Gastroesophageal sphincter (tissue), 4 donors: ENCODE results near the gene TMEM255B. TPM values are rescaled to one million over a fixed set of nuclear protein-coding genes. Genes with fewer than 3 reads are reported as not detected.
A peak's percentile ranks its signal among the peaks of the same experiment; 100 is the strongest.

Experiments used
- ATAC-seq: fragments of 150-250 bp; one replicate; pipeline ENCODE4 v1.9.1; 2016; ENCODE audit warnings: mild to moderate bottlenecking, moderate library complexity
- H3K27ac ChIP-seq, 4 donors: fragments of 200-600 bp; sonication (generic) in 3 of 4; 1 replicate in 3 of 4; 2 replicates in 1 of 4; pipeline ENCODE4 v1.5.1; 2016 to 2019
- H3K27me3 ChIP-seq: fragments of 200-600 bp; sonication (generic); one replicate; pipeline ENCODE4 v1.5.1; 2019
- H3K36me3 ChIP-seq, 2 donors: fragments of 200-600 bp; sonication (generic); one replicate each; pipeline ENCODE4 v1.5.1; 2019; ENCODE audit warnings: control low read depth in 1 of 2
- H3K4me1 ChIP-seq, 3 donors: fragments of 200-600 bp; sonication (generic); 1 replicate in 2 of 3; 2 replicates in 1 of 3; pipeline ENCODE4 v1.5.1; 2016 to 2019; ENCODE audit warnings: control low read depth in 2 of 3
- H3K4me3 ChIP-seq, 2 donors: fragments of 200-600 bp; sonication (generic); one replicate each; pipeline ENCODE4 v1.5.1; 2019; ENCODE audit warnings: mild to moderate bottlenecking in 1 of 2, moderate library complexity in 1 of 2
- H3K9me3 ChIP-seq, 3 donors: fragments of 200-600 bp; sonication (generic); one replicate each; pipeline ENCODE4 v1.5.1; 2017 to 2019; ENCODE audit warnings: control low read depth in 2 of 3
- CTCF ChIP-seq, 4 experiments: fragments of 200-600 bp in 2 of 4; fragments of 450-650 bp in 2 of 4; sonication (generic) in 1 of 4; IDR thresholded peaks; one replicate each; pipeline ENCODE4 v1.5.1; 2017 to 2019; ENCODE audit warnings: antibody characterized with exemption in 4 of 4, mild to moderate bottlenecking in 2 of 4, moderate library complexity in 2 of 4
- EP300 ChIP-seq: sonication (generic); formaldehyde crosslinking; IDR thresholded peaks from one replicate; pipeline ENCODE4 v1.6.1; 2017; ENCODE audit warnings: antibody characterized with exemption, mild to moderate bottlenecking
- POLR2A ChIP-seq, 2 donors: fragments of 450-650 bp; IDR thresholded peaks; one replicate each; pipeline ENCODE4 v1.6.1; 2017; ENCODE audit warnings: antibody characterized with exemption in 2 of 2, mild to moderate bottlenecking in 2 of 2, moderate library complexity in 1 of 2
- POLR2AphosphoS5 ChIP-seq: sonication (generic); formaldehyde crosslinking; IDR thresholded peaks from one replicate; pipeline ENCODE4 v1.6.1; 2017; ENCODE audit warnings: antibody characterized with exemption
- WGBS, 2 donors: methylation state at CpG; one replicate each; pipeline ENCODE4 v1.1.5; 2018; ENCODE audit warnings: low coverage in 1 of 2; 5-methylcytosine and 5-hydroxymethylcytosine counted together
- total RNA-seq, 4 donors: library from RNA; depleted of rRNA; stranded (reverse); fragments of >200 nt; gene quantifications; one replicate each; pipeline ENCODE4 v1.1.0, GENCODE V29; 2016

Gene TMEM255B
- total RNA-seq, 4 donors from 2014 or later: 4.9 to 13.2 (median 7.8) TPM

GRCh38 chr13:113753171-113753570 lies 5.9 kb upstream of the TMEM255B start:
- Histone ChIP-seq H3K4me1 (peaks cover 0 to 2% (median 0%) of the 10 kb centered on the region in 3 donors), H3K9me3 (no peaks in the 10 kb centered on the region), H3K27me3 (peaks cover 4% of the 10 kb centered on the region), H3K27ac (no peak overlapping the region), H3K4me3 (no peak overlapping the region), H3K36me3 (no peaks in the 10 kb centered on the region)
- WGBS, 2 donors: 92 to 100% methylated on average over 1 to 8 of the region's 11 CpGs
- no peak for TF ChIP-seq POLR2A (IDR thresholded peaks at IDR 0.05)
- ATAC-seq: no peak

- no peaks in the 10 kb centered on the region for H3K9me3 ChIP-seq
- H3K4me3 ChIP-seq: no peak overlapping the region
- no peak for TF ChIP-seq POLR2AphosphoS5
- no peak for TF ChIP-seq CTCF (IDR thresholded peaks at IDR 0.05)
- no peak overlapping the region for H3K27ac ChIP-seq
- peaks cover 0 to 8% (median 3%) of the 10 kb centered on the region in 3 donors for H3K4me1 ChIP-seq
- peaks cover 4% of the 10 kb centered on the region for H3K27me3 ChIP-seq
- 77% methylated on average over 7 of the region's 7 CpGs; no CpG with 5 or more reads in 1 of the 2 donors for WGBS, 2 donors
- no peaks in the 10 kb centered on the region for H3K36me3 ChIP-seq
- ATAC-seq: no peak
Measured at GRCh38 chr13:113754242-113754641, 4.8 kb upstream of the TMEM255B start.

- no peak for ATAC-seq
- Histone ChIP-seq H3K36me3 (no peaks in the 10 kb centered on the region), H3K27me3 (peaks cover 4% of the 10 kb centered on the region), H3K27ac (no peak overlapping the region), H3K4me3 (no peak overlapping the region), H3K9me3 (no peaks in the 10 kb centered on the region), H3K4me1 (peaks cover 0 to 10% (median 3%) of the 10 kb centered on the region in 3 donors)
- 40% methylated on average over 1 of the region's 15 CpGs; no CpG with 5 or more reads in 1 of the 2 donors for WGBS, 2 donors
- no peak for TF ChIP-seq POLR2AphosphoS5
- TF ChIP-seq EP300: no peak
- TF ChIP-seq CTCF (IDR thresholded peaks at IDR 0.05): no peak
- TF ChIP-seq POLR2A (IDR thresholded peaks at IDR 0.05): no peak
Measured at GRCh38 chr13:113754691-113755090, 4.3 kb upstream of the TMEM255B start.

GRCh38 chr13:113756441-113757097 lies 2.5 kb upstream of the TMEM255B start:
- Histone ChIP-seq H3K4me1 (peaks cover 0 to 19% (median 3%) of the 10 kb centered on the region in 3 donors), H3K36me3 (no peaks in the 10 kb centered on the region), H3K27ac (no peak overlapping the region), H3K4me3 (no peak overlapping the region), H3K27me3 (peaks cover 4% of the 10 kb centered on the region), H3K9me3 (no peaks in the 10 kb centered on the region)
- no peak for ATAC-seq
- TF ChIP-seq CTCF (IDR thresholded peaks at IDR 0.05): no peak
- TF ChIP-seq POLR2A (IDR thresholded peaks at IDR 0.05): no peak
- TF ChIP-seq POLR2AphosphoS5: no peak
- TF ChIP-seq EP300: no peak
- 86 to 93% methylated on average over 19 to 20 of the region's 20 CpGs for WGBS, 2 donors

- Histone ChIP-seq H3K9me3 (no peaks in the 10 kb centered on the region), H3K36me3 (no peaks in the 10 kb centered on the region), H3K4me1 (peaks cover 0 to 19% (median 3%) of the 10 kb centered on the region in 3 donors), H3K27me3 (peaks cover 7% of the 10 kb centered on the region), H3K4me3 (peak overlapping the region; percentile 74 to 84), H3K27ac (peak overlapping the region; percentile 53 to 87 (median 86))
- WGBS, 2 donors: 1% methylated on average over 13 to 18 of the region's 26 CpGs
- peak; percentile 14 for ATAC-seq
- no peak for TF ChIP-seq CTCF (IDR thresholded peaks at IDR 0.05)
- TF ChIP-seq POLR2AphosphoS5: peak; percentile 32
Measured at GRCh38 chr13:113759525-113760137, 605 bp downstream of the TMEM255B start.
